ENCODE measurements around the gene GEMIN2.
"Not testable (repeated sequence)": the region's sequence is repeated elsewhere in the genome, so short reads cannot be mapped to it uniquely, and the experiment has no call there.

GRCh38 chr14:39183685-39184003 lies 69.5 kb downstream of the GEMIN2 start:
- TF ChIP-seq, protein P1, sequence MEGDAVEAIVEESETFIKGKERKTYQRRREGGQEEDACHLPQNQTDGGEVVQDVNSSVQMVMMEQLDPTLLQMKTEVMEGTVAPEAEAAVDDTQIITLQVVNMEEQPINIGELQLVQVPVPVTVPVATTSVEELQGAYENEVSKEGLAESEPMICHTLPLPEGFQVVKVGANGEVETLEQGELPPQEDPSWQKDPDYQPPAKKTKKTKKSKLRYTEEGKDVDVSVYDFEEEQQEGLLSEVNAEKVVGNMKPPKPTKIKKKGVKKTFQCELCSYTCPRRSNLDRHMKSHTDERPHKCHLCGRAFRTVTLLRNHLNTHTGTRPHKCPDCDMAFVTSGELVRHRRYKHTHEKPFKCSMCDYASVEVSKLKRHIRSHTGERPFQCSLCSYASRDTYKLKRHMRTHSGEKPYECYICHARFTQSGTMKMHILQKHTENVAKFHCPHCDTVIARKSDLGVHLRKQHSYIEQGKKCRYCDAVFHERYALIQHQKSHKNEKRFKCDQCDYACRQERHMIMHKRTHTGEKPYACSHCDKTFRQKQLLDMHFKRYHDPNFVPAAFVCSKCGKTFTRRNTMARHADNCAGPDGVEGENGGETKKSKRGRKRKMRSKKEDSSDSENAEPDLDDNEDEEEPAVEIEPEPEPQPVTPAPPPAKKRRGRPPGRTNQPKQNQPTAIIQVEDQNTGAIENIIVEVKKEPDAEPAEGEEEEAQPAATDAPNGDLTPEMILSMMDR (IDR thresholded peaks at IDR 0.05; ENCODE audit: low read depth, low read length, poor library complexity, severe bottlenecking): not testable (repeated sequence)
- not testable (repeated sequence) for TF ChIP-seq EZH2phosphoT487 (IDR thresholded peaks at IDR 0.05; ENCODE audit: borderline replicate concordance, low read length)

All from DOHH2 (cell line).